Measurements from ENCODE around the gene GRM6. TPM values are rescaled to one million over a fixed set of nuclear protein-coding genes. Genes with fewer than 3 reads are reported as not detected.

GRM6 gene
- polyA plus RNA-seq, 1 donor (not counting 4 experiments of a cell fraction or from before 2014, with no cell fraction given): not detected

DNA sequence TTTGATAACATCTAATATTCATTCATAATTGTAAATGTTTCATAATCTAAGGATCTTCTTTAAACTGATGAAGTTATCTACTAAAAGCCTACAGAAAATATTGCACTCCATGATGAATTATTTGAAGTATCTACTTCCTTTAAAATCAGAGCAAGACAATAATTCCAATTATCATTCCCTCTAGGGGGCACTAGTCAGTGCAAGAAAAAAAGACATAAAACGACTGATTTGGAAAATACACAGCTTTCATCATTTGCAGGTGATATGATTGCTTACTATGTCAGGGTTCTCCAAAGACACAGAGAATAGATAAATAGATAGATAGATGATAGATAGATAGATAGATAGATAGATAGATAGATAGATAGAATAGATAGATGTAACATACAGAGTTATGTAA is 13.5 kb upstream of the GRM6 start:
- no peaks in the 10 kb centered on the region for H3K27me3 ChIP-seq (ENCODE audit: control insufficient read depth, extremely low read depth, insufficient read depth, low read length)
- no peak overlapping the region for H3K9ac ChIP-seq (ENCODE audit: control insufficient read depth, extremely low read depth, insufficient read depth, low read length)
- no peak overlapping the region for H2AFZ ChIP-seq (ENCODE audit: control insufficient read depth, low read length)
- H3K79me2 ChIP-seq (ENCODE audit: control insufficient read depth, insufficient read depth, low read length): no peaks in the 10 kb centered on the region
- no peak for DNase-seq (ENCODE audit: low read depth, low spot score)
- no peak for TF ChIP-seq EZH2 (IDR thresholded peaks at IDR 0.05; ENCODE audit: low read length)
- TF ChIP-seq CTCF (optimal IDR thresholded peaks at IDR 0.05 in 1 of 3, IDR thresholded peaks at IDR 0.05 in 1 of 3, conservative IDR thresholded peaks at IDR 0.05 in 1 of 3; ENCODE audit: extremely low read depth in 1 of 3, insufficient read depth in 2 of 3, low read length in 3 of 3): no peak
- H3K4me1 ChIP-seq (ENCODE audit: control insufficient read depth, extremely low read depth, insufficient read depth, low read length): no peaks in the 10 kb centered on the region
- FAIRE-seq: no peak
- H3K36me3 ChIP-seq (ENCODE audit: control insufficient read depth in 2 of 2, extremely low read depth in 1 of 2, insufficient read depth in 2 of 2, low read length in 2 of 2): no peaks in the 10 kb centered on the region
- dilution Hi-C loops (cut with MboI; ENCODE audit: extremely low pct_ligation_motif_present, low sequenced_read_pairs): no loop called here
- H3K27ac ChIP-seq (ENCODE audit: control insufficient read depth, insufficient read depth, low read length): no peak overlapping the region
- H3K9me1 ChIP-seq (ENCODE audit: control insufficient read depth, extremely low read depth, insufficient read depth, low read length): no peaks in the 10 kb centered on the region
- no peak overlapping the region for H3K4me2 ChIP-seq (ENCODE audit: control insufficient read depth, extremely low read depth, insufficient read depth, low read depth, low read length)
- no peaks in the 10 kb centered on the region for H3K9me3 ChIP-seq (ENCODE audit: control insufficient read depth, low read depth, low read length)
- H4K20me1 ChIP-seq (ENCODE audit: control insufficient read depth, extremely low read depth, insufficient read depth, low read length): no peaks in the 10 kb centered on the region
- no peak overlapping the region for H3K4me3 ChIP-seq (ENCODE audit: control insufficient read depth in 2 of 3, extremely low read depth in 1 of 3, insufficient read depth in 2 of 3, low read depth in 1 of 3, low read length in 3 of 3)

- no peak overlapping the region for H2AFZ ChIP-seq (ENCODE audit: control insufficient read depth, low read length)
- H3K79me2 ChIP-seq (ENCODE audit: control insufficient read depth, insufficient read depth, low read length): no peaks in the 10 kb centered on the region
- DNase-seq (ENCODE audit: low read depth, low spot score) (no peak), FAIRE-seq (no peak)
- dilution Hi-C loops (cut with MboI; ENCODE audit: extremely low pct_ligation_motif_present, low sequenced_read_pairs): no loop called here
- H3K4me2 ChIP-seq (ENCODE audit: control insufficient read depth, extremely low read depth, insufficient read depth, low read depth, low read length): no peak overlapping the region
- no peaks in the 10 kb centered on the region for H3K36me3 ChIP-seq (ENCODE audit: control insufficient read depth in 2 of 2, extremely low read depth in 1 of 2, insufficient read depth in 2 of 2, low read length in 2 of 2)
- H3K27ac ChIP-seq (ENCODE audit: control insufficient read depth, insufficient read depth, low read length): no peak overlapping the region
- no peak for TF ChIP-seq CTCF (optimal IDR thresholded peaks at IDR 0.05 in 1 of 3, IDR thresholded peaks at IDR 0.05 in 1 of 3, conservative IDR thresholded peaks at IDR 0.05 in 1 of 3; ENCODE audit: extremely low read depth in 1 of 3, insufficient read depth in 2 of 3, low read length in 3 of 3)
- no peak for TF ChIP-seq EZH2 (IDR thresholded peaks at IDR 0.05; ENCODE audit: low read length)
- no peak overlapping the region for H3K4me3 ChIP-seq (ENCODE audit: control insufficient read depth in 2 of 3, extremely low read depth in 1 of 3, insufficient read depth in 2 of 3, low read depth in 1 of 3, low read length in 3 of 3)
- no peaks in the 10 kb centered on the region for H3K9me1 ChIP-seq (ENCODE audit: control insufficient read depth, extremely low read depth, insufficient read depth, low read length)
- no peaks in the 10 kb centered on the region for H4K20me1 ChIP-seq (ENCODE audit: control insufficient read depth, extremely low read depth, insufficient read depth, low read length)
- H3K27me3 ChIP-seq (ENCODE audit: control insufficient read depth, extremely low read depth, insufficient read depth, low read length): no peaks in the 10 kb centered on the region
- H3K9ac ChIP-seq (ENCODE audit: control insufficient read depth, extremely low read depth, insufficient read depth, low read length): no peak overlapping the region
- H3K9me3 ChIP-seq (ENCODE audit: control insufficient read depth, low read depth, low read length): peaks cover 2% of the 10 kb centered on the region
- H3K4me1 ChIP-seq (ENCODE audit: control insufficient read depth, extremely low read depth, insufficient read depth, low read length): no peaks in the 10 kb centered on the region
These were observed 11.4 kb upstream of the GRM6 start for GRCh38 chr5:179006564-179006963.
